Measurements from ENCODE around the gene RTKN. TPM values are rescaled to one million over a fixed set of nuclear protein-coding genes. Genes with fewer than 3 reads are reported as not detected.

The RTKN gene
- total RNA-seq, 1 experiment from 2014 or later, result 87.1 TPM

- no peak overlapping the region for H3K56ac ChIP-seq (ENCODE audit: insufficient read length, low read depth, low read length)
- no peak for DNase-seq
- H3K23ac ChIP-seq (ENCODE audit: insufficient read length, low read depth, low read length), result no peak overlapping the region
- Mint-ChIP-seq H3K4me3 (no peak overlapping the region), H3K27me3 (ENCODE audit: low read depth) (peaks cover 17% of the 10 kb centered on the region), H3K36me3 (ENCODE audit: insufficient read depth in 1 of 3, low read depth in 3 of 3) (no peaks in the 10 kb centered on the region), H3K4me1 (no peaks in the 10 kb centered on the region), H3K9me3 (no peaks in the 10 kb centered on the region), H3K27ac (no peak overlapping the region)
- H3K14ac ChIP-seq (ENCODE audit: insufficient read depth, low read length), result no peak overlapping the region
- no peak overlapping the region for H3K18ac ChIP-seq (ENCODE audit: insufficient read length, low read depth, low read length)
- H3K79me2 ChIP-seq (ENCODE audit: insufficient read depth, low read length), result no peaks in the 10 kb centered on the region
- H3T11ph ChIP-seq (ENCODE audit: low read length), result no peak overlapping the region
- H2BK12ac ChIP-seq (ENCODE audit: insufficient read length, low read depth, low read length), result no peak overlapping the region
- H3K79me1 ChIP-seq (ENCODE audit: insufficient read depth, low read depth, low read length, poor library complexity, severe bottlenecking), result no peaks in the 10 kb centered on the region
- no peaks in the 10 kb centered on the region for H4K20me1 ChIP-seq (ENCODE audit: control insufficient read depth, insufficient read depth, insufficient read length)
- H2BK120ac ChIP-seq (ENCODE audit: low read depth, low read length, poor library complexity, severe bottlenecking), result no peak overlapping the region
- no CpG with 5 or more reads among the region's 5 CpGs for WGBS (ENCODE audit: extremely low coverage, insufficient read length, low lambda C conversion rate)
- H3K27ac ChIP-seq (ENCODE audit: insufficient read length, low read depth, low read length), result no peak overlapping the region
- no peak overlapping the region for H3K4ac ChIP-seq (ENCODE audit: low read depth, low read length)
- no peak overlapping the region for H2BK5ac ChIP-seq (ENCODE audit: insufficient read length, low read length)
- H3K4me1 ChIP-seq (ENCODE audit: insufficient read depth, low read length), result no peaks in the 10 kb centered on the region
- H4K91ac ChIP-seq (ENCODE audit: insufficient read length, low read depth, low read length), result no peak overlapping the region
- H3K23me2 ChIP-seq (ENCODE audit: insufficient read length, low read depth, low read length, poor library complexity, severe bottlenecking), result no peaks in the 10 kb centered on the region
- no peak overlapping the region for H4K8ac ChIP-seq (replicated peaks; ENCODE audit: insufficient read length, low read depth, low read length)
- no peak overlapping the region for H2BK20ac ChIP-seq (ENCODE audit: low read depth, low read length, poor library complexity, severe bottlenecking)
- H3K27me3 ChIP-seq (ENCODE audit: insufficient read depth, low read length), result no peaks in the 10 kb centered on the region
- no peak overlapping the region for H2AK5ac ChIP-seq (ENCODE audit: insufficient read length, low read length)
- no peak overlapping the region for H3K4me2 ChIP-seq (ENCODE audit: insufficient read depth, insufficient read length, low read length)
- no peak overlapping the region for H3K9ac ChIP-seq (ENCODE audit: extremely low read depth, insufficient read length, low read length)
- no peak overlapping the region for H2AFZ ChIP-seq (ENCODE audit: low read length)
- H3K9me3 ChIP-seq (ENCODE audit: control insufficient read depth, low read depth, low read length), result no peaks in the 10 kb centered on the region
- TF ChIP-seq CTCF (conservative IDR thresholded peaks at IDR 0.05), result no peak
- no peak overlapping the region for H2BK15ac ChIP-seq (ENCODE audit: low read depth, low read length)
- H4K5ac ChIP-seq (ENCODE audit: insufficient read length, low read depth, low read length), result no peak overlapping the region
Observed at GRCh38 chr2:74407682-74408081, 34.1 kb downstream of the RTKN start.
